DOHH2 (cell line): ENCODE data around the gene ETV5.

ENCODE experiments used
- H3F3A ChIP-seq: fragments of 200-600 bp; sonication (generic), shearing (Covaris generic); 2 replicates; pipeline ENCODE4 v1.6.0; 2016; ENCODE audit warnings: antibody characterized with exemption, mild to moderate bottlenecking; ENCODE audit not compliant: control insufficient read depth, insufficient read depth
- H3K27ac ChIP-seq: fragments of 200-600 bp; sonication (generic); 2 replicates; pipeline ENCODE4 v1.5.1; 2014; ENCODE audit warnings: low read depth, mild to moderate bottlenecking, low read length, moderate library complexity
- H3K27me3 ChIP-seq: fragments of 200-600 bp; sonication (generic); 2 replicates; pipeline ENCODE4 v1.6.1; 2014; ENCODE audit warnings: mild to moderate bottlenecking, low read length, mixed read lengths; ENCODE audit not compliant: control insufficient read depth
- H3K36me3 ChIP-seq: fragments of 200-600 bp; sonication (generic); 2 replicates; pipeline ENCODE4 v1.6.1; 2014; ENCODE audit warnings: mild to moderate bottlenecking, low read length, moderate library complexity, mixed read lengths; ENCODE audit not compliant: control insufficient read depth
- H3K4me1 ChIP-seq: fragments of 200-600 bp; sonication (generic); 2 replicates; pipeline ENCODE4 v1.6.1; 2014; ENCODE audit warnings: mild to moderate bottlenecking, low read length, mixed read lengths; ENCODE audit not compliant: control insufficient read depth
- H3K4me2 ChIP-seq: fragments of 200-600 bp; sonication (generic); 2 replicates; pipeline ENCODE4 v1.6.0; 2014; ENCODE audit warnings: mild to moderate bottlenecking, low read length, moderate library complexity
- H3K4me3 ChIP-seq: fragments of 200-600 bp; sonication (generic); 2 replicates; pipeline ENCODE4 v1.5.1; 2014; ENCODE audit warnings: mild to moderate bottlenecking, low read length, mixed read lengths
- H3K79me2 ChIP-seq: fragments of 200-600 bp; sonication (generic); 2 replicates; pipeline ENCODE4 v1.6.1; 2014; ENCODE audit warnings: mild to moderate bottlenecking, low read length, mixed read lengths; ENCODE audit not compliant: control insufficient read depth
- H3K9me2 ChIP-seq: fragments of 200-600 bp; sonication (generic); replicated peaks from 2 replicates; pipeline ENCODE4 v1.6.1; 2014; ENCODE audit warnings: mild to moderate bottlenecking, low read length, mixed read lengths; ENCODE audit not compliant: control insufficient read depth
- H3K9me3 ChIP-seq: fragments of 200-600 bp; sonication (generic); 2 replicates; pipeline ENCODE4 v1.6.1; 2014; ENCODE audit warnings: antibody characterized with exemption, low read length, mixed read lengths; ENCODE audit not compliant: control insufficient read depth, insufficient read depth
- H4K20me1 ChIP-seq: fragments of 200-600 bp; sonication (generic); 2 replicates; pipeline ENCODE4 v1.6.0; 2014; ENCODE audit warnings: low read depth, mild to moderate bottlenecking, antibody characterized with exemption, low read length, moderate library complexity; ENCODE audit not compliant: control insufficient read depth, insufficient read depth
- EZH2phosphoT487 ChIP-seq: fragments of 200-600 bp; sonication (generic); IDR thresholded peaks from 2 replicates; pipeline ENCODE4 v1.6.1; 2017; ENCODE audit warnings: borderline replicate concordance, mild to moderate bottlenecking, antibody characterized with exemption, low read length, moderate library complexity, mixed read lengths
- TF ChIP-seq, protein P1 (sequence below): fragments of 200-600 bp; sonication (generic); IDR thresholded peaks from one replicate; pipeline ENCODE4 v1.5.1; 2014; ENCODE audit warnings: antibody characterized with exemption, mild to moderate bottlenecking, low read depth, low read length; ENCODE audit not compliant: poor library complexity, severe bottlenecking

The ETV5 gene

DNA sequence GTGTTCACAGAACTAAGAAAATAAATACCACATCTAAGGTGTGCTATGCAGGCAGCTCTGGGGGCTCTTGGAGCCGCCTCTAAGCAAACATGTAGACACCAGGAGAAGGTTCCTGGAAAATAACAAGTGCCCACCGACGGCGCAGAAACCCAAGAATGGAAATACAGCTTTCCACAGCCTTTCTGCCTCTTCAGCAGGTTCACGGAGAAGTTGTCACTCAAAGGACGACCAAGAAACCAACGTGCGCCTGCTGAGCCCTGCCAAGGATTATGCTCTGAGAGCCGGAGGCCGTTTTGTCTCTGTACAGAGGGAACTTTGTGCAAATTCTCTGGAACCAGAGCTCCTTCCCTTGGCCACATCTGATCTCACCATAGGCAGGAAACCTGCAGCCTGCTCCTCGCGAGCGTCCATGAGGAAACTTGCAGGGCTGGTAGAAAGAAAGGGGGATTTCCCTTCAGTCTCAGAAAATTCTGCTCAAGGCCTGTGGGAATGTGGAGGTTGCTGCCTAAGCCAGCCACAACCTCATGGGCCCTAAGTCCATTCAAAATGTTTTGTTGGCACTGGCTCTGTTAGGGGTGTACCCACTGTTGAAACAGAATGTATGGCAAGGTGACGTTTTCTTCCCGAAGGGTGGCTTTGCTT, 40.6 kb upstream of the ETV5 start:
- Histone ChIP-seq H3K4me3 (no peak overlapping the region), H4K20me1 (no peaks in the 10 kb centered on the region), H3K27ac (no peak overlapping the region), H3K36me3 (no peaks in the 10 kb centered on the region), H3K9me3 (no peaks in the 10 kb centered on the region), H3K4me2 (no peak overlapping the region), H3K4me1 (peaks cover 29% of the 10 kb centered on the region), H3K27me3 (peaks cover 3% of the 10 kb centered on the region; the same call in 1 of the 2 replicates), H3K79me2 (no peaks in the 10 kb centered on the region), H3K9me2 (no peaks in the 10 kb centered on the region), H3F3A (0 out of 2 replicates have a peak, but pooled peaks cover 4% of the 10 kb centered on the region)
- TF ChIP-seq, protein P1, sequence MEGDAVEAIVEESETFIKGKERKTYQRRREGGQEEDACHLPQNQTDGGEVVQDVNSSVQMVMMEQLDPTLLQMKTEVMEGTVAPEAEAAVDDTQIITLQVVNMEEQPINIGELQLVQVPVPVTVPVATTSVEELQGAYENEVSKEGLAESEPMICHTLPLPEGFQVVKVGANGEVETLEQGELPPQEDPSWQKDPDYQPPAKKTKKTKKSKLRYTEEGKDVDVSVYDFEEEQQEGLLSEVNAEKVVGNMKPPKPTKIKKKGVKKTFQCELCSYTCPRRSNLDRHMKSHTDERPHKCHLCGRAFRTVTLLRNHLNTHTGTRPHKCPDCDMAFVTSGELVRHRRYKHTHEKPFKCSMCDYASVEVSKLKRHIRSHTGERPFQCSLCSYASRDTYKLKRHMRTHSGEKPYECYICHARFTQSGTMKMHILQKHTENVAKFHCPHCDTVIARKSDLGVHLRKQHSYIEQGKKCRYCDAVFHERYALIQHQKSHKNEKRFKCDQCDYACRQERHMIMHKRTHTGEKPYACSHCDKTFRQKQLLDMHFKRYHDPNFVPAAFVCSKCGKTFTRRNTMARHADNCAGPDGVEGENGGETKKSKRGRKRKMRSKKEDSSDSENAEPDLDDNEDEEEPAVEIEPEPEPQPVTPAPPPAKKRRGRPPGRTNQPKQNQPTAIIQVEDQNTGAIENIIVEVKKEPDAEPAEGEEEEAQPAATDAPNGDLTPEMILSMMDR: no peak
- no peak for TF ChIP-seq EZH2phosphoT487

DNA sequence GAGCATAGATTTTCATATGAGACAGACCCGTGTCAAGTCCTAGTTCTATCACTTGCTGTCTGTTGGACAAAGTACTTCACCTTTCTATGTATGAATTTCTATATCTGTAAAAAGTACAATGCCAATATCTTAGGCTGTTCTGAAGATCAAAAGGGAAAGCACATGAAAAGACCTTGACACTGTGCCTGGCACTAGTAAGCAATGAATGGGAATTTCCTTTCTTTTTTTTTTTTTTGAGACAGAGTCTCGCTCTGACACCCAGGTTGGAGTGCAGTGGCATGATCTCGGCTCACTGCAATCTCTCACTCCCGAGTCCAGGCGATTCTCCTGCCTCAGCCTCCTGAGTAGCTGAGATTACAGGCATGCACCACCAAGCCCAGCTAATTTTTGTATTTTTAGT, 35.4 kb upstream of the ETV5 start:
- Histone ChIP-seq H3F3A (no peaks in the 10 kb centered on the region), H3K9me3 (no peaks in the 10 kb centered on the region), H3K36me3 (no peaks in the 10 kb centered on the region), H3K4me3 (no peak overlapping the region), H4K20me1 (no peaks in the 10 kb centered on the region), H3K27me3 (peaks cover 15% of the 10 kb centered on the region), H3K4me2 (no peak overlapping the region), H3K9me2 (no peaks in the 10 kb centered on the region), H3K4me1 (peaks cover 3% of the 10 kb centered on the region; the same call in 1 of the 2 replicates), H3K79me2 (no peaks in the 10 kb centered on the region), H3K27ac (no peak overlapping the region)
- TF ChIP-seq EZH2phosphoT487: no peak
- TF ChIP-seq, protein P1: no peak

DNA sequence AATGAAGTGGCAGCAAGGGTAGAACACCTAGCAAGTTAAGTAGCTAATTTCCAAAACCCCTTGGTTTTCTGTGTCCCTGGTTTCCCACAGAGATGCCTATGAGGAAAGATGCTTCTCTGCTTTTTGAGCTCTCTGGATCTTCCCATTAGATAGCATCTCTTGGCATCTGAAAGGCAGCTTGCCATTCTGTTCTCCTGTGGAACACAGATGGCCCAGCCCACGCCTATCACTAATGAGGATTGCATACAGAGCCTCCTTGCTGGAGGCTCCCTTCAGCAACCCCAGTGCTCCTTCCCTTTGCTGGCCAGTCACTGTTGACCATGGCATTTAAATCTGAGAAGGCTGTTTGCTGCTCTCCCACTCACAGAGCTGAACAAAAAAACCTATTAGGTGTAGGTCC, 34.4 kb upstream of the ETV5 start:
- Histone ChIP-seq H3K4me3 (no peak overlapping the region), H3K27me3 (peaks cover 15% of the 10 kb centered on the region), H3K9me3 (no peaks in the 10 kb centered on the region), H3K4me2 (no peak overlapping the region), H3F3A (no peaks in the 10 kb centered on the region), H3K79me2 (no peaks in the 10 kb centered on the region), H3K27ac (no peak overlapping the region), H3K36me3 (no peaks in the 10 kb centered on the region), H3K9me2 (no peaks in the 10 kb centered on the region), H3K4me1 (peaks cover 3% of the 10 kb centered on the region; the same call in 1 of the 2 replicates), H4K20me1 (no peaks in the 10 kb centered on the region)
- TF ChIP-seq, protein P1: no peak
- no peak for TF ChIP-seq EZH2phosphoT487
